NCI-H1417 treated with DMSO at 0.1 percent for 48 hours (cell line): ENCODE data around the gene CCDC77.

Experiments
- DNase-seq: peaks from one replicate; lab custom pipeline; 2025; lab: John Stamatoyannopoulos, UW

CCDC77 gene

GRCh38 chr12:480831-481816 lies 79.7 kb downstream of the CCDC77 start:
- no peak for DNase-seq

- DNase-seq, result no peak
Measured at GRCh38 chr12:482061-482460, 80.6 kb downstream of the CCDC77 start.

GRCh38 chr12:484096-484495 lies 82.7 kb downstream of the CCDC77 start:
- no peak for DNase-seq

- no peak for DNase-seq
Measured at GRCh38 chr12:490260-490659, 88.8 kb downstream of the CCDC77 start.
